HEK293T (cell line): Measurements from ENCODE around the gene OTX1.
"Not testable (repeated sequence)": the region's sequence is repeated elsewhere in the genome, so short reads cannot be mapped to it uniquely, and the experiment has no call there.

Experiments used
- CTCF ChIA-PET: fragments of 350-600 bp; formaldehyde crosslinking; extraction: SDS; loops from one replicate; lab custom pipeline; 2021; ENCODE audit warnings: antibody characterized with exemption, inconsistent platforms; lab: Yijun Ruan, JAX
- POLR2A ChIA-PET: fragments of 350-600 bp; formaldehyde crosslinking; extraction: SDS; loops from one replicate; lab custom pipeline; 2020; ENCODE audit warnings: antibody characterized with exemption, inconsistent platforms; lab: Yijun Ruan, JAX
- DNase-seq: peaks from one replicate; pipeline ENCODE4 v3.0.0; 2012; ENCODE audit warnings: mixed read lengths; ENCODE audit errors: extremely low spot score
- ARNT ChIP-seq: fragments of 450-650 bp; IDR thresholded peaks from 2 replicates; pipeline ENCODE4 v1.6.1; 2017; ENCODE audit warnings: mild to moderate bottlenecking
- BHLHE40 ChIP-seq: fragments of 450-650 bp; IDR thresholded peaks from 2 replicates; pipeline ENCODE4 v1.6.1; 2016; ENCODE audit warnings: mild to moderate bottlenecking, moderate library complexity, borderline replicate concordance
- CTBP1 ChIP-seq: fragments of 450-650 bp; IDR thresholded peaks from 2 replicates; pipeline ENCODE4 v1.6.1; 2016; ENCODE audit warnings: borderline replicate concordance
- ELF4 ChIP-seq: fragments of 450-650 bp; IDR thresholded peaks from 2 replicates; pipeline ENCODE4 v1.6.1; 2017; ENCODE audit warnings: antibody characterized with exemption
- FOXA1 ChIP-seq: fragments of 450-650 bp; IDR thresholded peaks from 2 replicates; pipeline ENCODE4 v1.6.1; 2016; ENCODE audit warnings: mild to moderate bottlenecking
- FOXK2 ChIP-seq: fragments of 450-650 bp; IDR thresholded peaks from 2 replicates; pipeline ENCODE4 v1.6.1; 2016; ENCODE audit warnings: mild to moderate bottlenecking
- FOXM1 ChIP-seq: fragments of 450-650 bp; IDR thresholded peaks from 2 replicates; pipeline ENCODE4 v1.6.1; 2017; ENCODE audit warnings: mild to moderate bottlenecking, borderline replicate concordance
- HDGF ChIP-seq: fragments of 450-650 bp; IDR thresholded peaks from 2 replicates; pipeline ENCODE4 v1.6.1; 2017; ENCODE audit warnings: antibody characterized with exemption, borderline replicate concordance
- L3MBTL2 ChIP-seq: fragments of 450-650 bp; conservative IDR thresholded peaks from 2 replicates; pipeline ENCODE4 v1.6.1; 2016; ENCODE audit warnings: mild to moderate bottlenecking
- LEF1 ChIP-seq: fragments of 450-650 bp; IDR thresholded peaks from 2 replicates; pipeline ENCODE4 v1.6.1; 2017; ENCODE audit warnings: mild to moderate bottlenecking, borderline replicate concordance
- NFRKB ChIP-seq: fragments of 450-650 bp; IDR thresholded peaks from 2 replicates; pipeline ENCODE4 v1.6.1; 2016; ENCODE audit warnings: mild to moderate bottlenecking, moderate library complexity
- SP1 ChIP-seq: fragments of 450-650 bp; IDR thresholded peaks from 2 replicates; pipeline ENCODE4 v1.6.1; 2017
- SUZ12 ChIP-seq: fragments of 450-650 bp; IDR thresholded peaks from 2 replicates; pipeline ENCODE4 v1.6.1; 2016; ENCODE audit warnings: mild to moderate bottlenecking
- TARDBP ChIP-seq: fragments of 450-650 bp; IDR thresholded peaks from 2 replicates; pipeline ENCODE4 v1.6.1; 2016
- ZNF384 ChIP-seq: fragments of 450-650 bp; IDR thresholded peaks from 2 replicates; pipeline ENCODE4 v1.6.1; 2016
- TF ChIP-seq, protein P1 (sequence below): fragments of 450-650 bp; IDR thresholded peaks from 2 replicates; pipeline ENCODE4 v1.6.1; 2016

Gene OTX1

DNA sequence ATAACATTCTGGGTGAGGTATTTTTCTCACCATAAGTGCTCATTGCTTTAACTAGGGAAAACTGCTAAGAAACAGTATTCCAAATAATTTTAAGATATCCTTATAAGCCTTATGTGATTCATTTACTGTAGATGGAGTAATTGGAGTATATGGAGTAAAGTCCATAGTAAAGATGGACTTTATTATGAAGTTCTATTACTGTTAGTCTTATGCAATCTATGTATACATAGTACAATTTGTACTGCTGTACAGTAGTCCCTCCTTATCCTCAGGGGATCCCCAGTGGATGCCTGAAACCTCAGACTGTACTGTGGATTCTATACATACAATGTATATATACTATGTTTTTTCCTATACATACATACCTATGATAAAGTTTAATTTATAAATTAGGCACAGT, 41.1 kb upstream of the OTX1 start:
- DNase-seq = no peak
- ChIA-PET CTCF (no interaction called here), POLR2A (no interaction called here)
- TF ChIP-seq FOXM1 (no peak), ARNT (no peak), HDGF (no peak), FOXA1 (no peak), TARDBP (no peak), CTBP1 (no peak), ELF4 (no peak), LEF1 (no peak), SP1 (no peak), L3MBTL2 (no peak), NFRKB (no peak)
- TF ChIP-seq, protein P1, sequence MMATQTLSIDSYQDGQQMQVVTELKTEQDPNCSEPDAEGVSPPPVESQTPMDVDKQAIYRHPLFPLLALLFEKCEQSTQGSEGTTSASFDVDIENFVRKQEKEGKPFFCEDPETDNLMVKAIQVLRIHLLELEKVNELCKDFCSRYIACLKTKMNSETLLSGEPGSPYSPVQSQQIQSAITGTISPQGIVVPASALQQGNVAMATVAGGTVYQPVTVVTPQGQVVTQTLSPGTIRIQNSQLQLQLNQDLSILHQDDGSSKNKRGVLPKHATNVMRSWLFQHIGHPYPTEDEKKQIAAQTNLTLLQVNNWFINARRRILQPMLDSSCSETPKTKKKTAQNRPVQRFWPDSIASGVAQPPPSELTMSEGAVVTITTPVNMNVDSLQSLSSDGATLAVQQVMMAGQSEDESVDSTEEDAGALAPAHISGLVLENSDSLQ = no peak

- no peak for DNase-seq
- CTCF ChIA-PET = no interaction called here
- TF ChIP-seq LEF1 = no peak
- TF ChIP-seq SP1 = no peak
- TF ChIP-seq, protein P1 = no peak
- TF ChIP-seq L3MBTL2 = no peak
- no peak for TF ChIP-seq NFRKB
- no peak for TF ChIP-seq BHLHE40
- TF ChIP-seq FOXM1 = no peak
- TF ChIP-seq FOXA1 = no peak
- no peak for TF ChIP-seq ZNF384
- TF ChIP-seq CTBP1 = no peak
- TF ChIP-seq ELF4 = no peak
- TF ChIP-seq ARNT = no peak
- TF ChIP-seq TARDBP = no peak
- no peak for TF ChIP-seq FOXK2
- TF ChIP-seq SUZ12 = no peak
- TF ChIP-seq HDGF = no peak
- POLR2A ChIA-PET = no interaction called here
Observed at GRCh38 chr2:63012541-63012940, 38.1 kb upstream of the OTX1 start.

- no peak for TF ChIP-seq SUZ12
- DNase-seq = no peak
- ChIA-PET POLR2A (no interaction called here), CTCF (no interaction called here)
Observed at GRCh38 chr2:63013438-63013837, 37.2 kb upstream of the OTX1 start.

DNA sequence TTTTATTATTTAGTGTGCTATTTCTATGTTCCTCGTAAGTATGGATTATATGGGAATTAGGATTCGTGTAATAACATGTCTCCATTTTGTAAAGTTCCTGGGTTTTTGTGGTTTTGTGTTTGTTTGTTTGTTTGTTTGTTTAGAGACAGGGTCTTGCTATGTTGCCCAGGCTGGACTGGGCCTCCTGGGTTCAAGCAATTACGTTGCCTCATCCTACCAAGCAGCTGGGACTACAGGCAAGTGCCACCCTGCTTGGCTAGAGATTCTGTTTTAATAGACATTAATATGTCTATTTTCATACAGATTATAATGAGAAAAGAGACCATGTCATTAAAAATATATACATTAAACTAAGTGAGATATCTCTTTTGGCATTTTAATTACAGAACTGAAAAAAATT, 35.2 kb upstream of the OTX1 start:
- no peak for TF ChIP-seq ELF4
- no peak for TF ChIP-seq NFRKB
- TF ChIP-seq, protein P1 = no peak
- TF ChIP-seq TARDBP = no peak
- TF ChIP-seq FOXK2 = no peak
- no peak for TF ChIP-seq CTBP1
- TF ChIP-seq HDGF = no peak
- TF ChIP-seq FOXA1 = no peak
- TF ChIP-seq BHLHE40 = no peak
- TF ChIP-seq L3MBTL2 = no peak
- no peak for TF ChIP-seq LEF1
- no peak for TF ChIP-seq ARNT
- no peak for TF ChIP-seq ZNF384
- TF ChIP-seq FOXM1 = no peak
- no peak for TF ChIP-seq SUZ12
- DNase-seq = no peak
- CTCF ChIA-PET = no interaction called here
- POLR2A ChIA-PET = no interaction called here

DNA sequence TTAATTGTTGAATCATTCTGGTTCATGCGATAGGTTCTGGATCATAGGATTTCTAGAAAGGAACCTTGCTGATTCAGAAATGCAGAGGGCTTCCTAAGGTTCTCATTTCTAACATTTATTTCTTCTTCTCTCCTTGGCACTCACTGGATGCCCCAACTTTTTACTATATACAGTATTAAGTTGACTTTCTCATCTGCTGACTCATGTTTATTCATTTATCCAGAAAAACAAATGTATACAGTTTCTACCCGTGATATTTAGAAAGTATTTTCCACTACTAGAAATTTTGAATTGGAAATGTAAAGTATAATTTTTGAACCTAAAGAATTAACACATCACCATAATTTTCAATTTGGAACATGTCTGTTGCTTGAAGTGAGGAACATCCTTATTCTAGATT, 32.2 kb upstream of the OTX1 start:
- DNase-seq = no peak
- POLR2A ChIA-PET = no interaction called here
- no peak for TF ChIP-seq ELF4
- TF ChIP-seq, protein P1 = no peak
- TF ChIP-seq CTBP1 = no peak
- TF ChIP-seq ARNT = no peak
- no peak for TF ChIP-seq L3MBTL2
- TF ChIP-seq SP1 = no peak
- no peak for TF ChIP-seq HDGF
- TF ChIP-seq FOXA1 = no peak
- no peak for TF ChIP-seq SUZ12
- no peak for TF ChIP-seq FOXK2
- TF ChIP-seq LEF1 = no peak
- no peak for TF ChIP-seq FOXM1
- TF ChIP-seq NFRKB = no peak
- CTCF ChIA-PET = no interaction called here

GRCh38 chr2:63019686-63020085, 30.9 kb upstream of the OTX1 start:
- POLR2A ChIA-PET, CTCF ChIA-PET: not testable (repeated sequence)

More at GRCh38 chr2:63019686-63020085, 30.9 kb upstream of the OTX1 start:
- not testable (repeated sequence) for DNase-seq
